ENCODE measurements around the gene TUBA1B. TPM values are rescaled to one million over a fixed set of nuclear protein-coding genes. Genes with fewer than 3 reads are reported as not detected.

TUBA1B gene
- total and polyA plus RNA-seq, 2 of the 13 experiments (the other 11 are each of a cell fraction or from before 2014, with no cell fraction given) = 1,275 to 1,353 TPM

DNA sequence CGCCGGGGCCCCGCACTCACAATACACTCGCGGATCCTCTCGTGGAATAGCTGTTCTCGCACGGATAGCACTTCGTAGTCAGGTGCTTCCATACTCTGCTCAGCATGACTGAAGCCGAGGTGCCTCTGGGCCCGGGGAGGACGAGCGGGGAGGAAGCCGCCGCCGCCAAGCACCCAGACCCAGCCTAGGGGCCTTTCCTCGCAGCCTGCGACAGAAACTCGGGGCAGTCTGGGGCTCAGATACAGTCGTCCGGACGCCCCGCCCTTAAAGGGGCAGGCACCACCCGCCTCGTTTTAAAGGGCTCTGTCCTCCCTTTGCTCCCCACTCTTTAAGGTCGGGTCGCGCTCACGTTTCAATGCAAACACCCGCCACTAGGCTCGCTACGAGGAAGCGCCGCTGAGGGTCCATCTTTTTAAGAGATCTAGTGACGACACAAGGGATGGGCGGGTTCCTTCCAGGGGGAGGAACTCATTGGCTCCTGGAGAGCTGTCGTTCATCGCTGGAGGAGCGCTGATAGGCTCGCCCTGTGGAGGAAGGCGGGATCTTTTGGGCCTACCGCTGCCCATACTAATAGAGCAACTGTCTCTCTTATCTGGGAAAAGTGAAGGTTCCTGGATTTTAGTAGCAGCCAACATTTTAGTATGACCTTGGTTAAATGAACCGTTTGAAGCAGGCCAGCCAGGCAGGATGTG lies 20.6 kb downstream of the TUBA1B start, which contains the start of gene LMBR1L (continued):
- TF ChIP-seq THAP9 (CRISPR knock-in tag; IDR thresholded peaks at IDR 0.05; ENCODE audit: borderline replicate concordance) = peak; percentile 59; the same call in 1 of the 2 replicates
- no peak for TF ChIP-seq NFATC3 (CRISPR knock-in tag; IDR thresholded peaks at IDR 0.05)
- no peak for TF ChIP-seq HDAC6 (IDR thresholded peaks at IDR 0.05; ENCODE audit: low read depth, low read length)
- no peak for TF ChIP-seq ZNF460 (CRISPR knock-in tag; IDR thresholded peaks at IDR 0.05; ENCODE audit: borderline replicate concordance)
- TF ChIP-seq, protein P1, sequence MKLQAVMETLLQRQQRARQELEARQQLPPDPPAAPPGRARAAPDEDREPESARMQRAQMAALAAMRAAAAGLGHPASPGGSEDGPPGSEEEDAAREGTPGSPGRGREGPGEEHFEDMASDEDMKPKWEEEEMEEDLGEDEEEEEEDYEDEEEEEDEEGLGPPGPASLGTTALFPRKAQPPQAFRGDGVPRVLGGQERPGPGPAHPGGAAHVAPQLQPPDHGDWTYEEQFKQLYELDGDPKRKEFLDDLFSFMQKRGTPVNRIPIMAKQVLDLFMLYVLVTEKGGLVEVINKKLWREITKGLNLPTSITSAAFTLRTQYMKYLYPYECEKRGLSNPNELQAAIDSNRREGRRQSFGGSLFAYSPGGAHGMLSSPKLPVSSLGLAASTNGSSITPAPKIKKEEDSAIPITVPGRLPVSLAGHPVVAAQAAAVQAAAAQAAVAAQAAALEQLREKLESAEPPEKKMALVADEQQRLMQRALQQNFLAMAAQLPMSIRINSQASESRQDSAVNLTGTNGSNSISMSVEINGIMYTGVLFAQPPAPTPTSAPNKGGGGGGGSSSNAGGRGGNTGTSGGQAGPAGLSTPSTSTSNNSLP (IDR thresholded peaks at IDR 0.05; ENCODE audit: low read depth, low read length) = no peak
- no peak for TF ChIP-seq CEBPG (CRISPR knock-in tag; IDR thresholded peaks at IDR 0.05)
- TF ChIP-seq ZSCAN25 (CRISPR knock-in tag; IDR thresholded peaks at IDR 0.05) = no peak
- no peak for TF ChIP-seq ZNF841 (CRISPR knock-in tag; IDR thresholded peaks at IDR 0.05; ENCODE audit: borderline replicate concordance)
- no peak for TF ChIP-seq SP140L (CRISPR knock-in tag; IDR thresholded peaks at IDR 0.05; ENCODE audit: borderline replicate concordance)
- peak; percentile 96 for TF ChIP-seq NFYC (CRISPR knock-in tag; IDR thresholded peaks at IDR 0.05)
- TF ChIP-seq, protein P2, sequence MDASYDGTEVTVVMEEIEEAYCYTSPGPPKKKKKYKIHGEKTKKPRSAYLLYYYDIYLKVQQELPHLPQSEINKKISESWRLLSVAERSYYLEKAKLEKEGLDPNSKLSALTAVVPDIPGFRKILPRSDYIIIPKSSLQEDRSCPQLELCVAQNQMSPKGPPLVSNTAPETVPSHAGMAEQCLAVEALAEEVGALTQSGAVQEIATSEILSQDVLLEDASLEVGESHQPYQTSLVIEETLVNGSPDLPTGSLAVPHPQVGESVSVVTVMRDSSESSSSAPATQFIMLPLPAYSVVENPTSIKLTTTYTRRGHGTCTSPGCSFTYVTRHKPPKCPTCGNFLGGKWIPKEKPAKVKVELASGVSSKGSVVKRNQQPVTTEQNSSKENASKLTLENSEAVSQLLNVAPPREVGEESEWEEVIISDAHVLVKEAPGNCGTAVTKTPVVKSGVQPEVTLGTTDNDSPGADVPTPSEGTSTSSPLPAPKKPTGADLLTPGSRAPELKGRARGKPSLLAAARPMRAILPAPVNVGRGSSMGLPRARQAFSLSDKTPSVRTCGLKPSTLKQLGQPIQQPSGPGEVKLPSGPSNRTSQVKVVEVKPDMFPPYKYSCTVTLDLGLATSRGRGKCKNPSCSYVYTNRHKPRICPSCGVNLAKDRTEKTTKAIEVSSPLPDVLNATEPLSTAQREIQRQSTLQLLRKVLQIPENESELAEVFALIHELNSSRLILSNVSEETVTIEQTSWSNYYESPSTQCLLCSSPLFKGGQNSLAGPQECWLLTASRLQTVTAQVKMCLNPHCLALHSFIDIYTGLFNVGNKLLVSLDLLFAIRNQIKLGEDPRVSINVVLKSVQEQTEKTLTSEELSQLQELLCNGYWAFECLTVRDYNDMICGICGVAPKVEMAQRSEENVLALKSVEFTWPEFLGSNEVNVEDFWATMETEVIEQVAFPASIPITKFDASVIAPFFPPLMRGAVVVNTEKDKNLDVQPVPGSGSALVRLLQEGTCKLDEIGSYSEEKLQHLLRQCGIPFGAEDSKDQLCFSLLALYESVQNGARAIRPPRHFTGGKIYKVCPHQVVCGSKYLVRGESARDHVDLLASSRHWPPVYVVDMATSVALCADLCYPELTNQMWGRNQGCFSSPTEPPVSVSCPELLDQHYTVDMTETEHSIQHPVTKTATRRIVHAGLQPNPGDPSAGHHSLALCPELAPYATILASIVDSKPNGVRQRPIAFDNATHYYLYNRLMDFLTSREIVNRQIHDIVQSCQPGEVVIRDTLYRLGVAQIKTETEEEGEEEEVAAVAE (CRISPR knock-in tag; IDR thresholded peaks at IDR 0.05; ENCODE audit: borderline replicate concordance) = peak; percentile 58
- TF ChIP-seq USF2 (IDR thresholded peaks at IDR 0.05; ENCODE audit: low read depth, low read length) = no peak
- TF ChIP-seq USF2 (CRISPR knock-in tag; IDR thresholded peaks at IDR 0.05; ENCODE audit: borderline replicate concordance) = no peak
- no peak for TF ChIP-seq MIER2 (CRISPR knock-in tag; IDR thresholded peaks at IDR 0.05)
- no peak for TF ChIP-seq ZFP62 (CRISPR knock-in tag; IDR thresholded peaks at IDR 0.05)
- TF ChIP-seq, protein P3, sequence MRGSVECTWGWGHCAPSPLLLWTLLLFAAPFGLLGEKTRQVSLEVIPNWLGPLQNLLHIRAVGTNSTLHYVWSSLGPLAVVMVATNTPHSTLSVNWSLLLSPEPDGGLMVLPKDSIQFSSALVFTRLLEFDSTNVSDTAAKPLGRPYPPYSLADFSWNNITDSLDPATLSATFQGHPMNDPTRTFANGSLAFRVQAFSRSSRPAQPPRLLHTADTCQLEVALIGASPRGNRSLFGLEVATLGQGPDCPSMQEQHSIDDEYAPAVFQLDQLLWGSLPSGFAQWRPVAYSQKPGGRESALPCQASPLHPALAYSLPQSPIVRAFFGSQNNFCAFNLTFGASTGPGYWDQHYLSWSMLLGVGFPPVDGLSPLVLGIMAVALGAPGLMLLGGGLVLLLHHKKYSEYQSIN (CRISPR knock-in tag; IDR thresholded peaks at IDR 0.05; ENCODE audit: borderline replicate concordance) = no peak
